Stimulated activated CD8-positive, alpha-beta memory T cell treated with anti-CD3 and anti-CD28 coated beads, Interleukin-12 subunit alpha, Interleukin-12 subunit beta, amount 100 ng/mL, for 24 hours (primary cell): ENCODE results near the gene TGM4.
"Not testable (repeated sequence)": the region's sequence is repeated elsewhere in the genome, so short reads cannot be mapped to it uniquely, and the experiment has no call there.

Experiments
- DNase-seq: peaks from one replicate; pipeline ENCODE4 v3.0.0-alpha.2; 2020; ENCODE audit errors: extremely low read depth

The TGM4 gene

DNA sequence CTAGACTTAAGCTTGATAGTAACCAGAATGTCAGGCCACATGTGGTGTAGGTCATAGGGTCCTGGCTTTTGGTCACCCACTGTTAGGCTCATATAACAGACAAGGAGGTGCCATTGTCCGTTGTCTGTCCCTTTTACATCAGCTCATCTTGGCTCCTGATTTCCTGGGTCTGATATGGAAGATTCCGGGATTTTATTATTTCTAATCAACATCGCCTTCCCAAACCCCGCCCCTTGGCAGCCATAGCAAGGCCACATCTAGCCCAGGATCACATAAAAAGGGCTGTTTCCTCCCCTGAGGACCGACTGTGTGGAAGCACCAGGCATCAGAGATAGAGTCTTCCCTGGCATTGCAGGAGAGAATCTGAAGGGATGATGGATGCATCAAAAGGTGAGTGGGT lies at the start of gene TGM4:
TGM4 (plus strand) TSS at position 301 of the 400 bp plus-strand sequence; CDS start at position 372, 71 bp downstream.
- no peak for DNase-seq

DNA sequence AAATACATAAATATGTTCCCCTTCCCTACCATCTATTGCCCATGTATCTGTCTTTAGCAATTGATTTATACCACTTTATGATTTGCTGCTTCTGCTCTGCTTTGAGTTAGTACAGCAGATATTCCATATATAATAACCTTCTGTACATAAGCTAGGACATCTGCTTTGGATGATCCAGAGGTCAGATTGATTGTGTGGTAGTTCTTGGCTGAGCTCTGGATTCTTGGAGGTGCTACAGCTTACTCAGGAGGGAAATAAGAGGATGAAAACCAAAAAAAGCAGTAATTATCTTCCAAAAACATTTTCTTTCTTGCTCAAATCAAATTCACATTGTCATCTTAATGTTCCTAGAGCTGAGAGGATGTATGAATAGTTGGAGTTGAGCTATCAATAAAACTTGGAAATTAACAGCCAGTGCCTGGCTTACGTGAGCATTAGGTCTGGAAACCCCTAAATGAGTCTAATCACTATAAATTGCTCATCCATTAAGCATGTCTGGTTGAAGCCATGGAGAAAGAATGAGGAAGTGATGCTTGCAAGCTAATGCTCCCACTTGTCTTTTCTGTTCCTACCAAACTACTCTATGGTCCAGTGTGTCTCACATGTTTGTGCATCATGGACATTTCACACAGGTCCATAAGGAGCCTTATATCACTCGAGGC lies 49.0 kb upstream of the TGM4 start:
- DNase-seq: no peak

DNA sequence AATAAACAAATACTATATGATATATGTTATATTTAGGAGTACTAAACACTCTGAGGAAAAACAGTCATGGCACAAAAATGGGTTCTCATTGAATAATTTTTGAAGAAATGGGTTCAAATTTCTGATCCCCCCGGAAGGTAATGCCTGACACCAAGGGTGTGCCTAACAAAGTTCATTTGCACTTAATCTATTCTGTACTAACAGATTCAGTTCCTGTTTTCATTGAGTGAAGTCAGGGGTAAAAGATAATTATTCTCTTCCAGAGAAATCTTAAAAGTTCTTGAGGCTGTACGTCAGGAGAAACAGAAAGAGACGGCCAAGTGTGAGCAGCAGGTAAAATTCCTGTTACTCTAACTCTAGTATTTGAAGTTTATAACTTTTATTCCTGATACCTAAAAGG lies 47.2 kb upstream of the TGM4 start:
- no peak for DNase-seq

DNA sequence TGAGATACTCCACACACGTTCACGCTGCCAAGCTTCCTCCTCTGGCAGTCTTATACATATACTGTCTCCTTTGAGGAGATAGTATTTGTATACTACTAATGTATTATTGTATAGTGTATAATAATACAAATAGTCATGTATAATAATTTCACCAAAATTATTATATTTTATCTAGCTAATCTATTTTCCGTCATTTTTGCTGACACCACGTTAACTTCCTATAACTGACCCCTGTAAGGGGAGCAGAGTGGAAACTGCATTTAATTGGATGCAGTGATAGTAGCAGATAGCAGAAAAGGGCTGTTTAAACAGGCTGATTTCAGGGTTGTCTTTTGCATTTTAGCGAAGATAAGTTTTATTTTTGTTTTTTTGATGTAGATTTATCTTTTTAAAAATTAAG lies 43.2 kb upstream of the TGM4 start:
- no peak for DNase-seq

DNA sequence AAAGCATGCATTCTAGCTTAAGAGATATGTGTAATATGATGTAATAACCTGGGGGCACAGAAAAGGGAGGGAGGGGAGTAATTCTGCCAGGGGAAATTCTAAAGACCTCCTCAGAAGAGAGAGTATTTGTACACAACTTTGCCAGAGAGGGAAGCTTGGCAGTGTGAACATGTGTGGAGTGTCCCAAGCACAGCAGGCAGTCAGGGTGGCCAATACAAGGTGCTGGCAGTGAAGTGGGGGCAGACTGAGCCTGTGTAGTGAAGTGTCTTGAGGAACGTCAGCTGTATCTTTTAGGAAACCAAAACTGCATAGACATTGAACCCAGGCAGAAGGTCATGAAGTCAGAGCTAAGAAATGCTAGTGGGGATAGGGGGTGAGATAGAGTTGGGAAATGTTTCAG lies 42.4 kb upstream of the TGM4 start:
- DNase-seq: no peak

DNA sequence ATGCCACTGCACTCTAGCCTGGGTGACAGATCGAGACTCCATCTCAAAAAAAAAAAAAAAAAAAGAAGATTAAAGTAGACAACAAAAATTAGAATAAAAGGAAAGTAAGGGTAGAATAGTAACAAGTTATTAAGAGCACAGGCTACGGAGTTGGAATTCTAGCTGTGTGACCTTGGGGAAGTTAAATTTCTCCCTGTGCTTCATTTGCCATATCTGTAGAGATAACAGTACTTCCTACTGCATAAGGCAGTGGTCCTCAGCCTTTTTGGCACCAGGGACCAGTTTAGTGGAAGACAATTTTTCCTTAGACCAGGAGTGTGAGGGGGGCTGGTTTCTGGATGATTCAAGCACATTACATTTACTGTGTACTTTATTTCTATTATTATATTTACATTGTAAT lies 41.4 kb upstream of the TGM4 start:
- DNase-seq: no peak

DNA sequence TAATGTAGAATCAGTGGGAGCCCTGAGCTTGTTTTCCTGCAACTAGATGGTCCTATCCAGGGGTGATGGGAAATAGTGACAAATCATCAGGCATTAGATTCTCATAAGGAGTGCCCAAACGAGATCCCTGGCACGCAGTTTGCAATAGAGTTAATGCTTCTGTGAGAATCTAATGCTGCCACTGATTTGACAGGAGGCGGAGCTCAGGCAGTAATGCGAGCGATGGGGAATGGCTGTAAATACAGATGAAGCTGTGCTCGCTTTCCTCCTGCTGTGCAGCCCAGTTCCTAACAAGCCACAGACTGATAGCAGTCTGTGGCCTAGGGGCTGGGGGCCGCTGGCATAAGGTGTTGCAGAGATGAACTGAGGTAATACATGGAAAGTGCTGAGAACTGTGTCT lies 41.0 kb upstream of the TGM4 start:
- DNase-seq: no peak

DNA sequence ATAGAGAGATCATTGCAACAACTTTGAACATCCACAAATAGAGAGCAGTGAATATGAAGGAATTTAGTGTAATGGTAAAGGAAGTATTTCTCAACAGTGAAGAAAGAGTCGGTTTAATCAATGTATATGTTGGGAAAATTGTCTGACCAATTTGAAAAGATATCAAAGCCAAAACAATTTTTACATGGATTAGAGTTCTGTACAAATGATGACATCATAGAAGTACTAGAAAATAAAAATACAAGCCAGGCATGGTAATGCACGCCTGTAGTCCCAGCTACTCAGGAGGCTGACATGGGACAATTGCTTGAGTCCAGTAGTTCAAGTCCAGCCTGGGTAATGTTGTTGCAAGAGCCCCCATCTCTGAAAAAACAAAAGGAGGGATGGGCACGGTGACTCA lies 38.7 kb upstream of the TGM4 start:
- no peak for DNase-seq

DNA sequence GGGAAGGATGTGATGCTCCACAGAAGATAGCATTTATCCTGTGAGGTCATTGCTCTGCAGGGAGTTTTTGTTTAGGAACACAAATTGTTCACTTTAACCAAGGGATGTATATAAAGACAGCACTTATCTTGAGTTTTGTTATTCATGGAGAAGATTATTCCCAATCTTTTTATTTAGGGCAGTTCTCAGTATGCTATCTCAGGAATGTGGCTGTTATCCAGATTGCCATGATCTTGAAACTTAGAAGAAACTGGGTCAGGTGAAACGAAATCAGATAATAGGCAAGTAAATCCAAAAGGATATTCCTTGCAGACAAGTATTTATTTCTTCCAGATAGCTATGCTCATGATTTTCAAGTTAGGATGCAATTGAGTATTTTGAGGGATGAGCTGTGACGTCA lies 32.0 kb upstream of the TGM4 start:
- DNase-seq: no peak

DNA sequence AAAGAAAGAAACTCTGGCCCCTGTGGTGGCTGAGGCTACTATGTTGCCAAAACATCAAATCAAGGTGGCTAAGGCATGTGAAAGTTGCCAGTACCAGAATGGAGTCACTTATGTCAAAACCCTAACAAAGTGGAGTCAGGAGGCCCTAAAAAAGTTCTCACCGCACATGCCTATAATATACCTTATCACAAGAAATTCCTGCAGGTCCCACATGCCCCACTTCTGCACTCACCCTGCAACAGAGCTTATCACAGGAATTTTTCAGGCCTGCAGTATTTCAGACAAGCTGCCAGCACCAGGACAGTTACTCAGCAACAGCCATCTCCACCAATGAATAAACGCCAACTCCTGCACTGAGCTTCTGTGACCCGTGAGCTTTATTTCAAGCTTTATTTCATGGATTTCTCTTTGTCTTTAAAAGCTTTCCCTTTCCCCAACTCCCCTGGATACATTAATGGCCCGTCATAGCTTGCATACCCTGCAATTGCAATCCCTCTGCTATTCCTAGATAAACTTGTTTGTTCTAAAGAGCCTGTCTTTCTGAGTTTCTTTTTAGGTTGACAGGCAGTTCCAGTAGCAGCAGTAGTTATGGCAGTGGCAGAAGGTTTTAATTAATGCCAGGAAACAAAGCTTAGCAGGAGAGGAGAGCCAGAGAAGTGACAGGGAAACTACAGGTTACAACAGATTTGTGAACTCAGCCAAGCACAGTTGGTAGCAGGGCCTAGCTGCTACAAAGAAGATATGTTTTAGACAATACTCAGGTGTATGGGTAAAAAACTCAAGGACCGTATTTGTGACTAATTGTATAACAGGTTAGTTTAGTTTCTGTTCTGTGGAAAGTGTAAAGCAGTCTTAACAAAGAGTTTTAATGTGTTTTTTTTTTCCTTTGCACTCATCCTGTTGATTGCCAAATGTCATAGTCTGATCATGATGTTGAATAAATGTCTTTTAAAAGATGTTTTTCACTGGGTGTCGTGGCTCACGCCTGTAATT lies 28.6 kb upstream of the TGM4 start:
- no peak for DNase-seq

DNA sequence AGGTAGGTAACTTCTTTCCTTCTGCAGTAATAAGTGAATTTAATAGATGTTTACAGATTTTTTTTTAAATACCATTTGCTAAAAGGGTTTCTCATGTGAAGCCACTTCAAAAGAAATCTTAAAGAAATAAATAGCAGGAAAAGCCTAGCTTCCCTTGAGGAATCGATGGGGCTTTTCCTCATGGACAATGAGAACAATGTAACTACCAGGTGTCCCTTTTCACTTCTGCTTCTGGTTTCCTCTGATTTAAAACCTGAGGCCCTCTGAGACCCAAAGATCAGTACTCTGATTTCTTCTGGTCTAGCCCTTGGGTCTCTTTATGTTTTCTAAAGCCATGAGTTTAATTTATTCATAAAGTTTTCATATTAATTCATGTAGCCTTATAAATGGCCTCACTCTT lies 25.8 kb upstream of the TGM4 start:
- no peak for DNase-seq

DNA sequence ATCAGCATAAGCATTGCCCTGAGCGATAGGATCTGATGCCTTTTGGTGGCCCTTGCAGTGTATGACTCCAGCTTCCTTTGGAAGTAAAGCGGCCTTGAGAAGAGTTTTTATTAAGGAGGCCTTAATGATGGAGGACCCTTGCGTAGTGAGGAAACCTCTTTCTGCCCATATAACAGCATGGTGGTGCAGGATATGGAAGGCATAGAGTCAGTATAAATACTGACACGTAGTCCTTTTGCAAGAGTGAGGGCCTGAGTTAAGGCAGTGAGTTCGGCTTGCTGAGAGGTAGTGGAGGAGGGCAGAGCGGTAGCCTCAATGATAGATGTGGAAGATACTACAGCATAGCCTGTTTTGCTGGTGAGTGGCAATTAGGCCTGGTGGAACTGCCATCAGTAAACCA lies 17.7 kb upstream of the TGM4 start:
- not testable (repeated sequence) for DNase-seq

DNA sequence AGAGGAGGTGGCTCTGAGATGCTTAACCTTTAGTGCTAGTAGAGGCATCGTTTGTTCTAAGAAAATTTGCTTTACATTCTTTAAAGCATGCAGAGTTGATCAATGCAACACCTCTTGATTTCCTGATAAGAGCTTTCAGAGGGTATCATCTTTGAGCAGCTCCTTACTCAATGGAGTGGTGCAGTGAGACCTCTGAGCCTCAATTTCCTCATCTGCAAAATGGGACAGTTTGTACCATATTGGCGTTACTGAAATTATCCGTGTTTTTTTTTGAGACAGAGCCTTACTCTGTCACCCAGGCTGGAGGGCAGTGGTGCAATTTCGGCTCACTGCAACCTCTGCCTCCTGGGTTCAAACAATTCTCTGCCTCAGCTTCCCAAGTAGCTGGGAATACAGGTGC lies 14.3 kb upstream of the TGM4 start:
- no peak for DNase-seq

DNA sequence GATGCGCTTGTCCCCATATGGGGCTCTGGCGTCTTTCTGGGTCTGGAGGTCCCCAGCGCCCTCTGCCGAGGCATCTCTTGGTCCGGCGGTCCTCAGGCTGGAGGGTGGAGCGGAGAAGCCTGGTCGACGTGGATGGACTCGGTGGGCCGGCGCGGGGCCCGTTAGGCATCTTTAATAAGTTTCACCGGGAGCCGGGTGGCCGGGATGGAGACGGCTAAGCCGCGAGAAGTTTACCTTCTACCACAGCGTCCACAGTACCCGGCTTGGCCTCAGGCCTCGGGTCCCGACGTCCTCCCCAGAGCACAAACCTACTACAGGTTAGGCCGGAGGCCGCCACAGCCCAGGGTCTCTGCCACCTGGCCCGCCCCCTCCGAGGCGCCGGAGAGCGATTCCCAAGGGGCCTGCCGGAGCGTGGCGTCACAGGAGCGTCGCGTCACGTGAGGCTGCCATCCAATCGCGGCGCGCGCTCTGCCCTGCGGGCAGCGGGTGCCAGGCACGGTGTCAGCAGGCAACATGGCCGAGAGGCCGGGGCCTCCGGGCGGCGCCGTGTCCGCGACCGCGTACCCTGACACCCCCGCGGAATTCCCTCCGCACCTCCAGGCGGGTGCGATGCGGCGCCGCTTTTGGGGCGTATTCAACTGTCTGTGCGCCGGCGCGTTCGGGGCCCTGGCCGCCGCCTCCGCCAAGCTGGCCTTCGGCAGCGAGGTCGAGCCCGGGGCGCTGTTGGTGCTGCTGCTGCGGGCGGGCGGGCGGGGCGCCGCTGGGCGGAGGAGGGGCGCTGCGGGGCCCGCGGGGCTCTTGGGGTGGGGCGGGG lies 12.8 kb upstream of the TGM4 start, which contains the start of gene TMEM42:
TMEM42 (plus strand) TSS at position 501 of the 814 bp plus-strand sequence; CDS start at position 514, 13 bp downstream.
- peak; percentile 77 for DNase-seq

DNA sequence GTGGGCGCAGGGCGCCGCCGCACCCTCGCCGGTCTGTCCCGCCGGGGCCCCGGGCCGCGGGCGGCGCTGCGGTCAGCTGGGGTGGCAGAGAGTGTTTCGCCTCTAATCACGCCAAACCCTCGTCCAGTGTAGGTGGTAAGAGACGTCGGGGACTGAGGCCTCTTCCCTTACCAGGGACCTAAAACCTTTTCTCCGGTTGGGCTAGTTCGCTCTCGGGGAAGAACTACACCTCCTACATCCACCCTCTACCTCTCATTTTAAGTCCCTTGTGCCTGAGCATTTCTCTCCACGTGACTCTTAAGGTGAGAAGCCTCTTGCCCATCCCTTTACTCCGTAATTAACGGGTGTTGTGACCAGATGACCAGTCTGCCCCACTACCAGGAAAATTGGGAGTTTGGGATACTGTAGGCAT lies 12.2 kb upstream of the TGM4 start:
- no peak for DNase-seq

DNA sequence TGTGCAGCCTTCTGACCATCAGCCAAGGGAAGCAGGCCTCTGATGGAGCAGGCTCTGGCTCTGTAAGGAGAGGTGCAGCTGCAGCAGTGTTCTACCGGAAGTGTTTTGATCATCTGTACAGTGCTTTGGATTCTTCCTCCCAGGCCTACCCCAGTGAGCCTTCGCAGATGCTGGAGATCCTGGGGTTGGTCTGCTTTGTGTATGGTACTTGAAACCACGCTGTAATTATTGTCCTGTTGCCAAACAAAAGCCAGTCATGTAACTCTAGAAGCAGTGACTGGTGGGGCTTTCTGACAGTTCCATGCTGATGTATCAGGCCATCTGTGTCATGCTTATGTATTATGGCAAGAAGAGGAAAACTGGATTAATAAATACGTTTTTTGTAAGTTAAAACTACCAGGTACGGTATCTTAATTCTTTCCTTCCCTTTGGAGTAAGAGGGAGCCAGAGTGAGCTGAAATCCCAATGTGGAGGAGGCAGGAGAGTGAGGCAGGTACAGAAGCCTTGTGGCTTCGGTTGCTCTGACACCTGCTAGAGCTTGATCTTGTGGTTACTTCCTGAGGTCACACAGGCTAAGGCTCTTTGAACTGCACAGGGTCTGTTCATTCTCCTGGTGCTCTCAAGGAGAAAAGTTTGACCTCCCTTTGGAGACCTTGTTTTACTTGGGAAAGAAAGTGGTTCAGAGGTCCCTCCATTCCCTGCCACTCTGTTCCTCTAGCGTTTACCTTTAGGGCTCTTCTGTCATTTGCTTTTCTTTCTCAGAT lies 9.0 kb upstream of the TGM4 start:
- no peak for DNase-seq

DNA sequence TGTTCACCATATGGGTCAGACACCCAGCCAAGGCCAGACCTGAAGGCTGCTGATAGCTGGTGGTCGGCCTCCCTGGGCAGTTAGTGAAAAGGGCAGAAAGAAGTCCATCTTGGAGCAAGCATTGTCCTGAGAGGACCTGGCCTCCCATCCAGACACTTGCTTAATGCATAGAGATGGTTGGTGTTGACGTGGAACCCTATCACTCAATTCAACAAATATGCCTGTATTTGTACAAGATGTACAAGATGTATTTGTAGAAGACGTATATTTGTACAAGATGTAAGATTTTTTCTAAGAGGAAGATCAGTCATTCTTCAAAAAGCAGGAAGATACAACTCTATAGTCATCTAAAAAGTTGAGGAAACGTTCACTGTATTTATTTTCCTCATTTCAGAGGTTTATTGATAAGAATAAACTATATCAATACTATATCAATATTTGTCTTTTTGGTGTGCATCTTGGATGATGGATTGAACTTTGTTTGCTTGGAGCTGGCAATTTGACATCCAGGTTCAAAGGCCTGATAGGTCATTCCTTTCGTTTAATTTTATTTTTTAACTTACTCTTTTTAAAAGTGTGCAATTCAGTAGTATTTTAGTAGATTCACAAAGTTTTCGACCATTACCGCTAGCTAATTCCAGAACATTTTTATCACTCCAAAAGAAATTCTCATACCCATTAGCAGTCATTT lies 6.8 kb upstream of the TGM4 start:
- no peak for DNase-seq

DNA sequence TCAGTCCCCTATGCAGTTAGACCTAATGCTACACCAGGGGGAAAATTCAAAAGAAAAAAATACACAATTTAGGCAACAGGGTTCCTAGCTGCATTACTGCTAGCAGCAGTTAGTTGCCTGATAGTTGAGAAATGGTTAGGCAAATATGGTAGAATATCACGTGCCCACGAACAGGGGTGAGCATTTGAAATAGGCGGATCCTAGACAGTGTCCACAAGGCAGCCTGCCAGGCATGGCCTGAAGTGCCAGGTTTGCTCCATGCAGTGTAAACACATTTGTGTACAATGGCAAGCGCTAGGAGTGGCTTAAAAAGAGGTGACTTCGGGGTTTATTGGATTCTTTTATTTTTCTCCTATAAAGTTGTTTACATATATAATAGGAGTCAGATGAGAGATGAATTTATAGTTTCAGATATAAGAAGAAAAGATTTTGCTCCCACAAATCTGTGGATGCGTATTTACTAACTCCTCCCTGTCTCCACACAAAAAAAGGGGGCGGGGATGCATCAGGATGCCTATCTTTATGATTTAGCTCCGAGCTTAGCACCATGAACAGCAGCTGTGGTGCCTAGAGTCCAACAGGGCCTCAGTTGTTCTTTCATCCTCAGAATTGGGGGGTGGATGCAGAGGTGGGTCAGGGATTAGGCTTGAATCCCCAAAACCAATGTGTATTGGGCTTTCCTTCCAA lies 3.9 kb upstream of the TGM4 start:
- DNase-seq: no peak

DNA sequence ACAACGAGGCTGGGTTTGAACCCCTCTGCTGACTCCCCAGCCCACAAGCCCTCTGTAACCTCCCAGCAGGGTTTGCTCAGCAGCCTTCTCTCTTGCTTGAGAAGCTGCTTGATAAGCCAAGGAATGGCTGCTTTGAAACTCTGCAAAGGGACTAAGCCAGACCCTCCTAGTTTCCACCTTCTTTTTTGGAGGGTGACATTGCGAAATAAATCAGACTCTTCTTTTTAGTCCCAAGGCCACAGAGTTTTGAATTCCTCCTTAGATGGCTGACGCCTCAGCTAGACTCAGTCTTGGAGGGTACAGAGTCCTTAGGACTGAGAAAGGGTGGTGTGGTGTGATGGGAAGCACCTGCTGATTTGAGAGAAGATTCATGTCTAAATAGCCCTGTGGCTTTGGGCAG lies 1.2 kb downstream of the TGM4 start:
- no peak for DNase-seq

DNA sequence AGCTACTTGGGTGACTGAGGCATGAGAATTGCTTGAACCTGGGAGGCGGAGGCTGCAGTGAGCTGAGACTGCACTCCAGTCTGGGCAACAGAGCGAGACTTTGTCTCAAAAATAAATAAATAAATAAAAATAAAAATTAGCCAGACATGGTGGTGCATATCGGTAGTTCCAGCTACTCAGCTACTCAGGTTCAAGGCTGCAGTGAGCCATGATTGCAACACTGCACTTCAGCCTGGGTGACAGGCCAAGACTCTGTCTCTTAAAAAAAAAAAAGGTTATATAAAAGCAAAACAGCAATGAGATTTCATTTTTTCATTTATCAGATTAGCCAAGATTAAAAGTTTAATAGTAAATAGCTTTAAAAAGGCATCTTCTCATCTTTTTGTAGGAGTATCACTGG lies 2.9 kb downstream of the TGM4 start:
- DNase-seq: no peak
